Tongue (tissue), 2 donors: ENCODE results near the gene IL13RA2. TPM values are rescaled to one million over a fixed set of nuclear protein-coding genes. Genes with fewer than 3 reads are reported as not detected.
A peak's percentile ranks its signal among the peaks of the same experiment; 100 is the strongest.

ENCODE experiments used
- DNase-seq: peaks from one replicate; pipeline ENCODE4 v3.0.0-alpha.2; 2015
- total RNA-seq: library from RNA; depleted of rRNA; stranded (reverse); fragments of >200 nt; gene quantifications from one replicate; pipeline ENCODE4 v1.2.3, GENCODE V29; 2014

The IL13RA2 gene, protein sequence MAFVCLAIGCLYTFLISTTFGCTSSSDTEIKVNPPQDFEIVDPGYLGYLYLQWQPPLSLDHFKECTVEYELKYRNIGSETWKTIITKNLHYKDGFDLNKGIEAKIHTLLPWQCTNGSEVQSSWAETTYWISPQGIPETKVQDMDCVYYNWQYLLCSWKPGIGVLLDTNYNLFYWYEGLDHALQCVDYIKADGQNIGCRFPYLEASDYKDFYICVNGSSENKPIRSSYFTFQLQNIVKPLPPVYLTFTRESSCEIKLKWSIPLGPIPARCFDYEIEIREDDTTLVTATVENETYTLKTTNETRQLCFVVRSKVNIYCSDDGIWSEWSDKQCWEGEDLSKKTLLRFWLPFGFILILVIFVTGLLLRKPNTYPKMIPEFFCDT
- total RNA-seq, result 1.6 TPM

DNA sequence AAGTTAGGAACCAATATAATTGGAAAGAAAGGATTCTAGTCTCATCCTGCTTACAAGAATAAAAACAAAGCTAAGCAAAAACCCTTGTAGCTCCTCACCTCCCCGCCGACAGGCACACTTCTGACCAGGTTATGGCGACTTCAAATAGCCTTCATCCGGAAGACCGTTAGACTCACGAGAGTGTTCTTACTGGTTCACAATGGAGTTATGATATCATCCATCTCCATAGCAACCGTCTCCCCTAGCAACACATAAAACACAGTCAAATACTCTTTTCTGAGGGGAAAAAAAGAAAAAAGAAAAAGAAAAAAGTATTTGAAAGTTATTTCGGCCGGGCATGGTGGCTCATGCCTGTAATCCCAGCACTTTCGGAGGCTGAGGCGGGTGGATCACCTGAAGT is at the start of gene IL13RA2:
IL13RA2 (minus strand) TSS at position 162 of the 400 bp plus-strand sequence. CDS start 347 bp downstream, outside the sequence.
- no peak for DNase-seq

DNA sequence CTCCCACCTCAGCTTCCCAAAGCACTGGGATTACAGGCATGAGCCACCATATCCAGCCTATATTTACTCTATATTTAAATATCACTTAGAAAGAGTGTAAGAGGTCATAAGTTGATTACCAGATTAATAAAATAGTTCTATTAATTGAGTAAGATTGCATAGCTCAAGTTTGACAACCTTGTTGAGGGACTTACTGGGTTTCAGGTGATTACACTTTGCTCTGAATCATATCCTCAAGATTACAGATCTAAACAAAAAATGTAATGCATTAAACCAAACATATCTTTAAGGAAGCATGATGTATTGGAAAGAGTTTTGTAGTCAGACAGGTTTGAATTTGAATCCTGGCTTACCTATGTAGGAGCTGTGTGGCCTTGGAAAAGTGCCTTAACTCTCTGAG is 47.9 kb upstream of the IL13RA2 start:
- no peak for DNase-seq

DNA sequence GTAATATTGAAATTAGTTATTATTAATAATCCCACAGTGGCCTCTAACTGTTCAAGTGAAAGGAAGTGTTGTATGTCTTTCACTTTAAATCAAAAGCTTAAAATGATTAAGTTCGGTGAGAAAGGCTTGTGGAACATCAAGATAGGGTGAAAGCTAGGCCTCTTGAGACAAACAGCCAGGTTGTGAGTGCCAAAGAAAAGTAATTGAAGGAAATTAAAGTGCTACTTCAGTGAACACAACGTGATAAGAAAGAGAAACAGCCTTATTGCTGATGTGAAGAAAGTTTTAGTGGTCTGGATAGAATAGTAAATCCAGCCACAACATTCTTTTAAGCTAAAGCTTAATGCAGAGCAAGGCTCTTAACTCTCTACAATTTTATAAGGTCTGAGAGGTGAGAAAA is 42.6 kb upstream of the IL13RA2 start:
- DNase-seq, result no peak

DNA sequence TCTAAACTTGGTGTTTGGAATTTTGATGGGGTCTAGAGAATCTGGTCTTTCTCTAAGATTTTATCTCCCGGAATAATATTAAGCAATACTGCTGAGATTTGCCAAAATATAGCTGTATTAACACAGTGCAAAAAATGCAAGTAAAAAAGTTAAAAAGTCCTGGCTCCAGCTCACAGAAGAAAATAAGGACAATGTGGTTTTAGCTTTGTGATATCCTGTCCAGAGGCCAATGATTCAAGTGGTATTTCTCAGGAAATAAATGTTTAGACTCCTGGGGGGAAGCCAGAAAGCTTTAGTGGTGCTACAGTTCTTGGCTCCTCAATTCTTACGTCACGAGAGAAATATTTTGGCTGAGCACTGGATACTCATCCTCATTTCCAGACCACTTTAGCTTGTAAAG is 40.9 kb upstream of the IL13RA2 start:
- DNase-seq, result peak; percentile 86

DNA sequence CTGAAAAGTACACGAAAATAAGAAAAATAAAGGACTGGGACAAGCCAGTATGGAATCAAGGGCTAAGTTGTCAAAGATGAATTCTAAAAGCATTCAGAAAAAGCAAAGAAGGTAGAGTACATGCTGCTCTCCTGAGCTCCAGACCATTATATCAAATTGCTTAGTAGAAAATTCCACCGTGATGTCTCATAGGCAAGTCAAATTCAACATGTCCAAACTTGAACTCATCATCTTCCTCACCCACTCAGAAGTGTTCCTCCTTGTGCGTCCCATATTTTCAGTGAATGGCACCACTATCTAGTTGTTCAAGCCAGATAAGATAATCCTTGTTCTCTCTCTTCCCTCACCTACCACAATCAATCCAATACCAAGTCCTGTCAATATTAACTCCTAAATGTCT is 37.5 kb upstream of the IL13RA2 start:
- DNase-seq, result no peak

DNA sequence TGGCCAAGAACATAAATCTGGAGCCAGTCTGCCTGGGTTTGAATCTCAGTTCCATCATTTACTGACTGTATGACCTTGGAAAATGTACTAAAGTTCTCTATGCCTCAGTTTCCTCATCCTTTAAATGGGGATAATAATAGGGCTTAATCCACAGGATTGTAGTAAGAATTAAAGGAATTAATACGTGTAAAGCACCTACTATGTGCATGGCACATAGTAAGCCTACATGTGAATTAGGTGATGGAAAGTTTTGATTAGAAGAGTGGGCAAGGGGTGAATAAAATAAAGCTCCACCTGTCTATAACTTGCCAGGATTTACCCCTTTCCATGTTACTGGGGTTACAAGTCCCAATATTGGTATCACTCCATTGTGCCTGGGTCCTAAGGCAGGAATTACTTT is 35.8 kb upstream of the IL13RA2 start:
- no peak for DNase-seq

DNA sequence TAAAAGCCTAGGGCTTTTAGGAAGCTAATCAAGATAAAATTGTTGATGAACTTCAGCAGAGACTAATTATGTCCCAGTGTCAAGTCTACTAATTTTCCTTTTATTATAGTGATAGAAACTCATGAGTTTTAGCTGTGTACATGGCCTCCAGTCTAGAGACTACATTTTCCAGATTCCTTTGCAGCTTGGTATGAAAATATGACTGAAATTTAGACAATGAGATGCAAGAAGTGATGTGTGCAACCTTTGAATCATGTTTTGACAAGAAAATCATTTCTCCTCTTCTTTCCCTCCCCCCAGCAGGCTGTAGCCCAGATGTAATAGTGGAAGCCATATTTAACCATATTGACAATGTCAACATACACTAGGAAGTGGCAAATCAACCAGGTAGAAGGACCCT is 30.3 kb upstream of the IL13RA2 start:
- no peak for DNase-seq

DNA sequence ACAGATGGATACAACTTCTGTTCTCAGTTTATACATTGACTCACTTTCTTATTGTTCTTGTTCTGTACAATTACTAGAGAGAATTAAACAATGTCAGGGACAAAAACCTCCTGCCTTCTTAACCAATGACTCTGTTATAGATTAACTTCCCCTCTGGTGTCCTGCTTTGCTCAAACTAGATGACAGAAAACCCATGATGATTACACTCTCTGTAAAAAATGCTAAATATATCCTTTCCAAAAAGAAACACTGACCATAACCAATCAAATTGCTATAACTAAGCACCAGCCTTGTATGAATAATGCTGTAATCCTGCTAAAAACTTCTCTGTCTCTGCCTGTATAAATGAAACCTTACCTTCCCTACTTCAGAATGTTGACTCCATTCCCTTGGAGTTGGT is 29.8 kb upstream of the IL13RA2 start:
- no peak for DNase-seq

DNA sequence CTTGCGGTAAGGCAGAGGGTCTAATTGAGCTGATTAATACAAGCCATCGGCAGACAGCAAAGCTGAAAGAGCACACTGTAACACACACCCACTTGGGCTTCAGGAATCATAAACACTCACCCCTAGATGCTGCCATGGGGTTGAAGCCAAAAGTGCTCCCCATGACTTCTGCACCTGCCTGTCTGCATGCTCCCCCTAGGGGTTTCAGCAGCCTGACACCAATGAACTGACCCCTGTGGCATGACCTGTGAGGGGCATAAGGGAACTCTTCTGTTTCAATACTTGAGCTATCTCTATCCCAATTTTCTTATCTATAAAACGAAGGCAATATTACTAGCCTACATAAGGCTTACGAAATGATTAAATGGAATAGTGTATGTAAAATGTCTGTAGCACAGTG is 23.0 kb upstream of the IL13RA2 start:
- no peak for DNase-seq

DNA sequence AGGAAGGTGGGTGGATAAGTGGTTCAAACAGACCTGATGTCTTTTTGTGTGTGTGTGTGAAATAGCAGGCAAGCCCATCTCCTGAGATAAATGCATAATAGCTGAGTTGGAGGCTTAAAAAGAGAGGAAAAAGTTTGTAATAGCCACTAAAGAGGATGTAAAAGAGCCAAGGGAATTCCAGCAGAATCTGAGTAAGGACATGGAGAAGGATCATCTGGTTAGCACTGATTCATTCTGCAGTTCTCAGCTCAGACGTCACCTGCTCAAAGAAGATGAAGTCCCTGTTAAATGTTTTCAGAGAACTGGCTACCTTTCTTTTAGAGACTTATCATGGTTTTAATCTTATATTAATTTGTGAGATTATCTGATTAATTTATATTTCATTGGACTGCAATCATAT is 21.0 kb upstream of the IL13RA2 start:
- DNase-seq, result no peak

DNA sequence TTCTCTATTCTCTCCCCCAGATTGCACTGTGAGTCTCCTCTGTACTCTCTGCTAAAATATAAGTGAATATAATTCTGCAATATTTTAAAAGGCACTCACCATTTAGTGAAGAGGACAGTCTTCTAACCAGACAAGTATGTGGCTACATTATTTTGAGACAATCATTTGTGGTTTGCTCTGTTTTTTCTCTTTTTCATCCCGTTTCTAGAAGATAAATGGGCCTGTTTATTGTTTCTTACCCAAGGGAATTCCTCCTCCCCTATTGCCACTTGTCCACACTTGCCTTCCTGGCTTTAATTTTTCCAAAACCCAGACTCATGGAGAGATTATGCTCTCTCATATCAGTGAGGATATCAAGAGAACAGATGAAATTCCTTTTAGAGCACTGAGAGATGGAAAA is 18.6 kb upstream of the IL13RA2 start:
- no peak for DNase-seq

DNA sequence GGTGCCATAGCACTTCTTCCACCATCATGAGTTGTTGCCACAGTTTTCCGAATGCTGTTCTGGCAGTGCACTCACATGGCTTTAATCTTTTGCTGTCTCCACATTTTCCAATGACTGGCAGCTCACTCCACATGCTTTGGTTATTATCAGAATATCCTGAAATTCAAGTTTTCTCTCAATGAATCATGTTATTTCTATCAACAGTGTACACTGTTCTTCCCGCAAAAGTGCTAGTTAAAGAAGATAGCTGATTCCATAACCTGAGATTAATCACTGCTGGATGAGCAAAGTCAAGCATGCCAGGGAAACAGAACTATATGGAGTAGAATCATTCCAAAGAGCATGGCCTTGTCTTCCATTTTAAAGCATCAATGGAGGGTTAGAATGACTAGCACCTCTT is 14.6 kb upstream of the IL13RA2 start:
- DNase-seq, result no peak

DNA sequence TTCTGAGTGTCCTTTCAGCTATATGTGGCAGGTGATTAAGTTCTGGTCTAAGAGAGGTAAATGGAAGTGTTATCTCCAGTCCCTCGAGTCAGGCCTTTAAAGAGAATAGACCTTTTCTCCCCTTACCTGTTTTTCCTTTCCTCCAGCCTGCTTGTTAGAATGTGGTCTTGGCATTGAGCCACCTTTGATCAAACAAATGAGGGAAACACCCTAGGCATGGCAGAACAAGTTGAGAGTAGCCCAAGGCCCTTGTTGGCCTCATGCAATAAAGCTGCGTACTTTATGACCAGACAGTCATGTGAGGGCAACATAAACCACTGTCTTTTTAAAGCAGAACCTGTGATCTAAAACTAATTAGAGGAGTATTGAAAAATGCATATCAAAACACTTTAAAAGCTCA is 13.2 kb upstream of the IL13RA2 start:
- DNase-seq, result peak; percentile 45

DNA sequence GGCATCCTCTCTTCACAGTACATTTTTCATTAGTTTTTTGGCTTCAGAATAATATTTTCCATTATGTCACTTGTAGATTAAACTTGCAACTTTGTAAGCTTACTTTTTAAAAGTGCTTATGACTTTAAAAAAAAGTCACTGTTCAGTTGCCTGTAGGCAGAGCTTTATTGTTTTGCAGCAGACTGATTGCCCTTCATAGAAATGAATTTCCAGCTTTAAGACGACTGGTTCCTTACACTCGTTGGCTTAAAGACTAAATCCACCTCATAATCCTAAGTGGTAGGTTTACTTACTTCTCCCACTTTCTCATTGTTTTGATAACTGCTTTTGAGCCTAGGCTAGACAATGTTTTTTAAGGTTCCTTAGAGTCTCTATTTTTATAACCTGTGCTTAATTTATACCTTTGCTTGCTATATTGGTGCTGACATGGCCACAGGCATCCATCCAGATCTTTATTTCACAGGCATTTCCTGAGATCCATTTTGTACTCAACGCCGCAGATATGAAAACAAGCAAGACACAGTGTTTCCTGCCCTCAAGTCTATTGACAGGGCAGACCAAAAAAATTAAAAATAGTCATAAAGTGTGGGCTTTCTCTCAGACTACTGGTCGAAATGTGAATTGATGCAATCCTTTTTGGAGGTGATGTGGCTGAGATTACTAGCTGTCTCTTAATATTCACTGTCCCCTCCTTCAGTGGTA is 12.6 kb upstream of the IL13RA2 start:
- peak; percentile 11 for DNase-seq

DNA sequence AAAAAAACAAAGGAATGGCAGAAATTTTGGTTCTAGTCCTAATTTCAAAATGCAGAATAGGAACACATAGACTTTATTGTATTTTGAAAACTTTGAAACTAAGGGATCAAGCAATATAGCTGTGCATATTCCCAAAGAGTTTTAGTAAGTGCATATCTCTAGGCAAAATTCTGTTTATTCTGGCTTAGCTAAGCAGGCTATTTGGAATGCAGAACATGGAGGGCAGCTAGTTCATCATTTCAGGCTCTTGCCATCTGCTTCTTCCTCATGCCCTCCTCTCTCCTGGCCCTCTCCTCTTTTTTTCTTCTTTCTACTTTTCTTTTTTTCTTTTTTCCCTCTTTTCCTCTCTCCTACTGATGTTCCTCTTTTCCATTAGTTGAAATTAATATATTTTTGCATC is 12.0 kb upstream of the IL13RA2 start:
- DNase-seq, result no peak

DNA sequence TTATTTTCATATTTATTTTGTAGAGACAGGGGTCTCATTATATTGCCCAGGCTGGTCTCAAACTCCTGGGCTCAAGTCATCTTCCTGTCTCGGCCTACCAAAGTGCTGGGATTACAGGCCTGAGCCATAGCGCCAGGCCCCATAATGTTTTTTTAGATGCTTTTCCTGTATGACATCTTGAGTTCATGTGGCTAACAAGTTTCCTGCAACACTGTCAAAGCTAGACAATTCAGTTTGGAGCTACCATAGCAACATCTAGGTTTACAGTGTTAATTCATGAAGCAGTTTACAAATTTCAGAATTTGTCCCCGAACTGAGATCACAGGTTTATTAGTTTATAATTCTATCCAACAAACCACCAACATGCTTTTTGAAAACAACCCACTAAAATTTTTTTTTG is 6.4 kb upstream of the IL13RA2 start:
- no peak for DNase-seq

DNA sequence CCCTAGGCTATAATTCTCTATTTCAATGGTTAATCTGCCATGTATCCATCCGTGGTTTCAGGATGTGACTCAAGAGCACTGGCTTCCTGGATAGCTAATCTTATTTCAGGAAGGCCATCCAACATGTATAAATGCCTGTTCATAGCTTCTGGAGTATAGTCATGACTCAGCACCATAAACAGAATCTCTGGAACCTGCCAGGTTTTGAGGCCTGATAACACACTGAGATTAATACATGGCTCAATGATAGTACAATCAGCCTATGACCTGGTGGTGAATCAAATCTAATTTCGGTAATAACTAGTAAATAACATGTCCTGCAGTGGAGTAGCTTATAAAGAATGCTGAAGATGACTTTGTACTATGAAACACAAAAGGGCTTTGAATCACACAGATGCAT is 5.7 kb upstream of the IL13RA2 start:
- DNase-seq, result no peak

DNA sequence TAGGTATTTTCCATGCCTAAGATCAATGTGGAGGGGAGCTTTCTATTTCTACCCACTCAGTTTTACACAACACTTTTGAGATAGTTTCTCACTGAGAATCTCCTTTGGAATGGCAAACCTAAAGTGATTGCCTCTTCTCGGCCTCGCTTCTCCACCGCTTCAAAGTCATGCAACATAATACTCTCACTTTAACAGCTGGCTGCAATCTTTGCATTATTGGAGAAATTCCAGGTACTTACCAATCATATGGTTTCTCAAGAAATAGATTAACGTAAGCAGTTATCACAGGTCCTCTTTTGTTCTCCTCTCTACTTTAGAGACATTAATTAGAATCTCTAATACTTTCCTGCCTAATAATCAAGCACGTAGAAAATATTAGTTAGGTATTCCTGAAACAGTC is 3.7 kb upstream of the IL13RA2 start:
- no peak for DNase-seq

DNA sequence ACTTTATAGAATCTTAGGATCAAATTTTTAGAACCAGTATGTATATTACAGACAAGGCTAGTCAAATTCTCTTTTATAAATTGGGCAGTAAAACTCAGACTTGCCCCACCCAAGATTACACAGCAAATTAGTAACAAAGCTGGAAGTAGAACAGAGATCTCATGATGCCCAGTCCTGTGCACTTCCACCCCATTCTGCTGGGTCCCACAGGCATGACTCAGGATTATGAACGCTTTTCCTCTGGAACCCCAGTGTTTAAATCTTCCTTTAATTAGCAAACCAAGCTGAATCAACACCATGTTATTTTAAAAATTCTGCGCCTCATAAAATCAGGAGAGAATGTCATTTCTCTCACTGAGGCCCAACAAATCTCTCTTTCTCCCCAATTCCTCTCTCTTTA is 1.5 kb upstream of the IL13RA2 start:
- no peak for DNase-seq

DNA sequence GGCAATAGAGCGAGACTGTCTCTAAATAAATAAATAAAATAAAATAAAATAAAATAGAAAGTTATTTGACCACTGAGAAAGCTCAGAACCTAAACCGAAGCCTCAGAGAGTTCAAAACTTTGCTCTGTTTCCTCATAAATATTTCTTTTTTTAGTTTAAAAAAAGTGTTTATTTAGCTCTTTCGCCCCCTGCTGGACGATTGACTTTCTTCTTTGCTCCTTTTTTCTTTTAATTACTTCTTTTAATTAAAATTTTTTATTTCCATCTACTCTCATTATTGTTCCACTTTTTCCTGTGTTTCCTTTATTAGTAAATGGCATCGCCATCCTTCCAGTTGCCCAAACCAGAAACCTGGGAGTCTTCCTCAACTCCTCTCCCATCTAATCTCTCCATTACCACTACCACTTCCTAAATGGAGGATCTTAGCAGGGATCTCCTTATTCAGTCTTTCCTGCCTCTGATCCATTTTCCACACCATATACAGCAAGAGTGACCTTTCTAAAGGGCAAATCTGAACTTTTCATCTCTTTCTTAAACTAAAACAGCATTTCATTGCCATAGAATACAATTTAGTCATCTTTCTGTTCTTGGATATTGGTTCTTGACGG is 728 bp upstream of the IL13RA2 start:
- no peak for DNase-seq

DNA sequence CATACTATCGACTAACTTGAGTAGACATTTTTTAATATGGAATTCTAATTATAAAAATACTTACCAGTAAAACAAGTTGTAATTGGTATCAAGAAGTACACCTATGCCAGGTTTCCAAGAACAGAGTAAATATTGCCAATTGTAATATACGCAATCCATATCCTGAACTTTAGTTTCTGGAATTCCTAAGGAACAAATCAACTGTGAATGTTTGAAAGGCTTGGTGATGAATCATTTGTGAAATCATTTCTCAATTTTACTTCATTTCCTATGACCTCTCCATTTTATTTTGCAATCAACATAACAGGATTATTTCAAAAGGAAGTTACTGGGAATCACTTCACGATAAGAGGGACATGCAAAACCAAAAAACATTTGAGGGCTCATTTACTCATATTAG is 3.7 kb downstream of the IL13RA2 start:
- DNase-seq, result no peak

DNA sequence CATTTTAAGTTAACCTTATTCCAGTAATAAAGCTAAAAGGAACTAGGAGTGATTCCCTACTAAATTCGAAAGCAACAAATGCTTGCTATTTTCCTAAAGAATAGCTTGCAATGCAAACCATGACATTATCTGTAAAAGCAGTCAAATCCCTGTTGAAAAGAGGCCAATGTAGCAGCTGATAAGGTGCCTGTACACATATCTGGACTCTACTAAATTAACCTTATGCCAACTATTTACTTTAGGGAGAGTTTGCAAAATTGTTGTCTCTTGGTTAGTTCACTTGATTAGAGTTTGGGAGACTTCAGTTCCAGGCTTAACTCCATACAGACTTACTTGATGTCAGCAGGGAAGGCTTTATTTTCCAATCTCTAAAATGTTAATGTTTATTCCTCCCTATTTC is 6.0 kb downstream of the IL13RA2 start:
- DNase-seq, result no peak

DNA sequence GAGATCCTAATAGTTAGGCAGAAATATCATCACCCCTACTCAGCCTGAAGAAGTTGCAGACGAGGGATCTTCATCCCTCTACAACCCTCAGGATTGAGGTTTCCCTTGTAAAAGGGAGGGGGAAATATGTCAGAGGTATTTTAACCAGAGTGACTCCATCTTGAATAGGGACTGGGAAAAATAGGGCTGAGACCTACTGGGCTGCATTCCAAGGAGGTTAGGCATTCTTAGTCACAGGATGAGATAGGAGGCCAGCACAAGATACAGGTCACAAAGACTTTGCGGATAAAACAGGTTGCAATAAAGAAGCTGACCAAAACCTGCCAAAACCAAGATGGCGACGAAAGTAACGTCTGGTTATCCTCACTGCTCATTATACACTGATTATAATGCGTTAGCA is 17.5 kb downstream of the IL13RA2 start:
- no peak for DNase-seq

DNA sequence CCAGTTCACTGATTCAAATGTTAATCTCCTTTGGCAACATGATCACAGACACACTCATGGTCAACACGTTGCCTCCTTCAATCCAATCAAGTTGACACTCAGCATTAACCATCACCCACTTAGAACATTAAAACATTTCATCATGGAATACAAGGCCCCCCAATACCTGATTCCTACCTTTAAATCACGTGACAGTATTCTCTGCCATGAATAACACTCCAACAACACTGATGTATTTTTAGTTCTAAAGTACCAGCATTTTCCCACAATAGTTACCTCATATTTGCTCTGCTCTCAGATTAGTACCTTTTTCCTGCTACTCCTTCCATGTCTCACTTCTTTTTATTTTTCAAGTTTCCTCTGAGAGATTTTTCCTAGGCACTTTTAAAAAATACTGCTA is 19.6 kb downstream of the IL13RA2 start:
- DNase-seq, result no peak
